ENCODE measurements around the gene ADK.

Gene ADK

GRCh38 chr10:74753442-74754211 lies 602.6 kb downstream of the ADK start:
- DNase-seq, result no peak

GRCh38 chr10:74754381-74754821 lies 603.4 kb downstream of the ADK start:
- no peak for DNase-seq

GRCh38 chr10:74755273-74755672 lies 604.3 kb downstream of the ADK start:
- no peak for DNase-seq

Data from NCI-H1048 (cell line).